Pancreas (tissue), 10 donors: ENCODE data around the gene ESR2. TPM values are rescaled to one million over a fixed set of nuclear protein-coding genes. Genes with fewer than 3 reads are reported as not detected.
"Not testable (repeated sequence)": the region's sequence is repeated elsewhere in the genome, so short reads cannot be mapped to it uniquely, and the experiment has no call there.

Experiments
- ATAC-seq, 4 donors: fragments of 200-7000 bp; cut with Tn5 transposase; one replicate each; pipeline versions ENCODE4 v1.8.0 to v1.9.1; 2020; ENCODE audit warnings: mild to moderate bottlenecking in 4 of 4, moderate library complexity in 4 of 4
- DNase-seq, 6 donors: peaks; one replicate each; pipeline ENCODE4 v3.0.0-alpha.2; 2020
- FAIRE-seq: peaks from 2 replicates; lab custom pipeline; 2012; peaks lifted over from hg19 to GRCh38; lab: Jason Lieb, UNC
- H3K27ac ChIP-seq, 4 donors: fragments of 200-600 bp; sonication (generic); 1 replicate in 3 of 4; 2 replicates in 1 of 4; pipeline versions ENCODE4 v1.5.0 to v1.8.0; 2020
- H3K27me3 ChIP-seq, 4 donors: fragments of 200-600 bp; one replicate each; pipeline ENCODE4 v1.8.0; 2021
- H3K36me3 ChIP-seq, 3 donors: fragments of 200-600 bp; sonication (generic) in 1 of 3; one replicate each; pipeline versions ENCODE4 v1.5.0 to v1.8.0; 2020 to 2021
- H3K4me1 ChIP-seq, 3 donors: fragments of 200-600 bp; one replicate each; pipeline ENCODE4 v1.8.0; 2021
- H3K4me3 ChIP-seq, 4 donors: fragments of 200-600 bp; sonication (generic) in 2 of 4; one replicate each; pipeline versions ENCODE4 v1.5.0 to v1.8.0; 2020 to 2021
- H3K9me3 ChIP-seq, 4 donors: fragments of 200-600 bp; one replicate each; pipeline ENCODE4 v1.8.0; 2021
- WGBS, 2 donors: extraction: QIAGEN DNeasy Blood & Tissue Kit; methylation state at CpG; one replicate each; pipeline ENCODE4 v1.1.7; 2013; 5-methylcytosine and 5-hydroxymethylcytosine counted together
- intact Hi-C, 3 donors: fragments of 100-400 bp; cut with DNase I; formaldehyde crosslinking; loops; one replicate each; pipeline versions ENCODE4 v1.11.1 to v1.14.2; 2022
- polyA plus RNA-seq, 2 donors: library from polyadenylated mRNA; stranded (reverse); fragments of 200-250 nt; gene quantifications; one replicate each; pipeline ENCODE4 v1.2.3, GENCODE V29; 2013
- total RNA-seq, 6 donors: library from RNA; stranded (reverse); fragmentation: NEBNext Ultra II Directional in 4 of 6; extraction: Animal tissue kit (Norgen Biotek cat#: 25700) in 4 of 6; gene quantifications; one replicate each; pipeline versions ENCODE4 v1.2.1 to v1.2.4, GENCODE V29; 2021 to 2023
- TF ChIP-seq, protein P1 (sequence below), 4 donors: fragments of 200-600 bp; sonication (generic) in 3 of 4; IDR thresholded peaks; one replicate each; pipeline versions ENCODE4 v1.5.0 to v1.8.0; 2021; ENCODE audit warnings: antibody characterized with exemption in 4 of 4
- donor health status: healthy with polysubstance abuse.
- donor health status: DM: no; HTN: no; CAD: no; lungs with moderate emphysema.
- donor health status: DM: no; HTN: no; CAD: no.
- donor health status: control.
- donor health status: control.
- donor health status: Bipolar disorder and iron deficiency.
- donor health status: DM: yes; HTN: yes; CAD: no.
- donor health status: DM: no; HTN: no; CAD: no.
- donor health status: DM: no; HTN: no; CAD: no.
- donor health status: DM: yes; HTN: yes; CAD: no.

The ESR2 gene
- total and polyA plus RNA-seq, 8 donors, result 0.08 to 0.78 (median 0.19) TPM

DNA sequence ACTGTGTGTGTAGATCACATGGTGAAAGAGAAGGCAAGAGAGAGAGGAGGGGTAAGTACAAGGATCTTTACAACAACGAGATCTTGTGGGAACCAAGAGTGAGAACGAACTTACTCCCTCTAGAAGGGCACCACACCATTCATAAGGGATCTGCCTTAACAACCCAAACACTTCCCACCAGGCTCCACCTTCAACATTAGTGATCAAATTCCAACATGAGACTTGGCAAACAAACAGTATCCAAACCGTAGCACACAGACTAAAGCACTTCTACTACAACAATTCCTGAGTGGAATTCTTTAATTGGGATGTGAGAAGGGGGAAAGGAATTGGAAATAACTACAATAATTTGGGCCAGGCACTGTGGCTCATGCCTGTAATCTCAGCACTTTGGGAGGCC, 35.0 kb upstream of the ESR2 start:
- Histone ChIP-seq H3K36me3 (no peaks in the 10 kb centered on the region), H3K9me3 (no peaks in the 10 kb centered on the region), H3K4me3 (no peak overlapping the region), H3K4me1 (no peaks in the 10 kb centered on the region), H3K27me3 (no peaks in the 10 kb centered on the region), H3K27ac (no peak overlapping the region)
- DNase-seq (no peak), FAIRE-seq (no peak), ATAC-seq (no peak)
- TF ChIP-seq, protein P1, sequence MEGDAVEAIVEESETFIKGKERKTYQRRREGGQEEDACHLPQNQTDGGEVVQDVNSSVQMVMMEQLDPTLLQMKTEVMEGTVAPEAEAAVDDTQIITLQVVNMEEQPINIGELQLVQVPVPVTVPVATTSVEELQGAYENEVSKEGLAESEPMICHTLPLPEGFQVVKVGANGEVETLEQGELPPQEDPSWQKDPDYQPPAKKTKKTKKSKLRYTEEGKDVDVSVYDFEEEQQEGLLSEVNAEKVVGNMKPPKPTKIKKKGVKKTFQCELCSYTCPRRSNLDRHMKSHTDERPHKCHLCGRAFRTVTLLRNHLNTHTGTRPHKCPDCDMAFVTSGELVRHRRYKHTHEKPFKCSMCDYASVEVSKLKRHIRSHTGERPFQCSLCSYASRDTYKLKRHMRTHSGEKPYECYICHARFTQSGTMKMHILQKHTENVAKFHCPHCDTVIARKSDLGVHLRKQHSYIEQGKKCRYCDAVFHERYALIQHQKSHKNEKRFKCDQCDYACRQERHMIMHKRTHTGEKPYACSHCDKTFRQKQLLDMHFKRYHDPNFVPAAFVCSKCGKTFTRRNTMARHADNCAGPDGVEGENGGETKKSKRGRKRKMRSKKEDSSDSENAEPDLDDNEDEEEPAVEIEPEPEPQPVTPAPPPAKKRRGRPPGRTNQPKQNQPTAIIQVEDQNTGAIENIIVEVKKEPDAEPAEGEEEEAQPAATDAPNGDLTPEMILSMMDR (IDR thresholded peaks at IDR 0.05), result no peak
- 70 to 79% methylated on average over 3 of the region's 3 CpGs for WGBS, 2 donors
- intact Hi-C loops, result no loop called here

DNA sequence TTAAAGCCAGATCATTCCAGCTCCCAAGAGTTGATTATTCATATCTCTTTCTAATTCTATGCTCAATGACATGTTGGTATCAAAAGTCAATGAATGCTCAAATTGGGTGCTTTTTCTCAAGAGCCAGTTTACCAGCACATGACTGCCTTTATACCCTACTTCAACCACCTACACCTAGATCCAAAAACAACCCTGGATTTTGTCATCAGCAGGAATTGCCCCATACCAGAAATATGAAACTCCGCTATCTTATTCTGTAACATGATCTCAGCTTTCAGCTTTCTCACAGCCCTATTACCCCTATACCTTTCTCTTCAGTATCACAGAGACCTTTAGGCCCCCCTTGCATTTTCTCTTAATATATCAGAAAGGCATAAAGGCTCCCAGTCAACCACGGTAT, 32.3 kb upstream of the ESR2 start:
- intact Hi-C loops, result no loop called here
- WGBS, 2 donors, result 82 to 83% methylated on average over 2 of the region's 2 CpGs
- FAIRE-seq (no peak), DNase-seq (no peak), ATAC-seq (no peak)
- Histone ChIP-seq H3K36me3 (no peaks in the 10 kb centered on the region), H3K27me3 (no peaks in the 10 kb centered on the region), H3K27ac (no peak overlapping the region), H3K9me3 (no peaks in the 10 kb centered on the region), H3K4me3 (no peak overlapping the region), H3K4me1 (no peaks in the 10 kb centered on the region)
- TF ChIP-seq, protein P1 (IDR thresholded peaks at IDR 0.05), result no peak

DNA sequence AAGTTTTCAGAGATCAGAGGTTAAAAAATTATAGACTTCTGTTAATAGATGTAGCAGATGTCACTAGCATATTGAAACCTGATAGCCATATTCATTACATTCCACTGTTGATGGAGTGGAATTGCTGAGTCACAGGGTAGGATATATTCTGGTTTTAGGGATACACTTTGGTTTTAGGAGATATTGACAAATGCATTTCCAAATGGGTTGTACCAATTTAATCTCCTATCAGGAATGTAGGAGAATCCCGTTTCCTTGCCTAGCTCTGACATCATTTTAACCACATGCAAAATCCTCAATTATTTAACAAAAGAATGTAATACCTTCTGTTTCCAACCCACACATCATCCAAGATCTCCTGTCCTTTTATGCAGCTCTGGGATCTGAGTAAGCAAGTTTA, 30.7 kb upstream of the ESR2 start:
- TF ChIP-seq, protein P1 (IDR thresholded peaks at IDR 0.05), result no peak
- WGBS, 2 donors, result 80 to 85% methylated on average over 1 of the region's 1 CpG

DNA sequence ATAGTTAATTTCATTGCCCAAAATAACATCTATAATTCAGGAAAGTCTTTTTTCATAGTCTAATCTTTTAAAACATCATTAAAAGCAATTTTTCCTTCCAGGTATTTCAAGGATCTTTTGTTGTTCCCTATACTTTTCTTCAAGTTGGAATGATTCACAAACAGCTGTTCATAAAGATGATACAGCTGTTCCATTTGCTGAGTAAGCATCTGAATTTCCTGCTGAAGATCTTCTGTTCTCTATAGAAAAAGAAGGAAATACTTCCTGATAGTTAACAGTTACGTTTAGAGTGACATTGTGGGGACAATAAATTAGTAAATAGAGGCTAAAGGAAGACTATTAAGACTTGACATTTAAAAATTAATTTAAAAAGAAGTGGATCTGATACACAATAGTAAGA, 30.3 kb upstream of the ESR2 start:
- intact Hi-C loops, result no loop called here
- FAIRE-seq (peak; percentile 23), DNase-seq (no peak), ATAC-seq (no peak)
- no peaks in the 10 kb centered on the region for H3K4me1 ChIP-seq
- no peaks in the 10 kb centered on the region for H3K9me3 ChIP-seq
- no peak overlapping the region for H3K4me3 ChIP-seq
- WGBS, 2 donors, result 53 to 59% methylated on average over 1 of the region's 1 CpG
- TF ChIP-seq, protein P1 (IDR thresholded peaks at IDR 0.05), result no peak
- H3K27me3 ChIP-seq, result no peaks in the 10 kb centered on the region
- H3K27ac ChIP-seq, result no peak overlapping the region
- no peaks in the 10 kb centered on the region for H3K36me3 ChIP-seq

More for the DNA sequence above, 30.7 kb upstream of the ESR2 start:
- ATAC-seq (no peak), DNase-seq (no peak), FAIRE-seq (no peak)
- no peaks in the 10 kb centered on the region for H3K4me1 ChIP-seq
- no peak overlapping the region for H3K4me3 ChIP-seq
- intact Hi-C loops, result no loop called here
- H3K9me3 ChIP-seq, result no peaks in the 10 kb centered on the region
- no peaks in the 10 kb centered on the region for H3K27me3 ChIP-seq
- no peak overlapping the region for H3K27ac ChIP-seq
- H3K36me3 ChIP-seq, result no peaks in the 10 kb centered on the region

DNA sequence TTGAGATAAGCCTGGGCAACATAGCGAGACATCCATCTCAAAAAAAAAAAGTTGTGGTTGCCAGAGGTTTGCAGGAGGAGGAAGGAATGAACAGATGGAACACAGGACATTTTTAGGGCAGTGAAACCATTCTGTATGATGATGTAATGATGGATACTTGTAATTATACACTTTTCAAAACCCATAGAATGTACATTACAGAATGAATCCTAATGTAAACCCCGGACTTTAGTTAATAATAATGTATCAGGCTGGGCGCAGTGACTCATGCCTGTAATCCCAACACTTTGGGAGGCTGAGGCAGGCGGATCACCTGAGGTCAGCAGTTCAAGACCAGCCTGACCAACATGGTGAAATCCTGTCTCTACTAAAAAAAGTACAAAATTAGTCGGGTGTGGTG, 26.2 kb upstream of the ESR2 start:
- FAIRE-seq, ATAC-seq, H3K36me3 ChIP-seq, intact Hi-C loops, H3K27ac ChIP-seq, DNase-seq, H3K4me1 ChIP-seq, H3K4me3 ChIP-seq, H3K9me3 ChIP-seq, H3K27me3 ChIP-seq: not testable (repeated sequence)
- 72 to 85% methylated on average over 5 of the region's 5 CpGs for WGBS, 2 donors

DNA sequence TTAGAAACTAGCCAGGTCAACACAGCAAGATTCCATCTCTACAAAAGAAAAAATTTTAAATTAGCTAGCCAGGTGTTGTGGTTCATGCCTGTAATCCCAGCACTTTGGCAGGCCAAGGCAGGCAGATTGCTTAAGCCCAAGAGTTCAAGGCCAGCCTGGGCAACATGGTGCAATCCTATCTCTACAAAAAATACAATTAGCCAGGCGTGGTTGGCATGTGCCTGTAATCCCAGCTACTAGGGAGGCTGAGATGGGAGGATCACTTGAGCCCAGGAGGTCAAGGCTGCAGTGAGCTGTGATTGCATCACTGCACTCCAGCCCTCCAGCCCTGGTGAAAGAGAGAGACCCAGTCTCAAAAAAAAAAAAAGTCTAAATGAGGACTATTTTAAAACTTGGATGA, 24.5 kb upstream of the ESR2 start:
- ATAC-seq, H3K36me3 ChIP-seq, H3K4me1 ChIP-seq, H3K27me3 ChIP-seq, H3K27ac ChIP-seq, H3K9me3 ChIP-seq, DNase-seq, FAIRE-seq, intact Hi-C loops, H3K4me3 ChIP-seq: not testable (repeated sequence)
- 87 to 94% methylated on average over 1 of the region's 1 CpG for WGBS, 2 donors
